ENCODE measurements around the gene YIPF3.

YIPF3 gene

GRCh38 chr6:43478008-43478372, 38.7 kb downstream of the YIPF3 start:
- H3K4me3 ChIP-seq (ENCODE audit: low read depth, low read length), result peak overlapping the region; percentile 58
- no peak for TF ChIP-seq CTCF (IDR thresholded peaks at IDR 0.05; ENCODE audit: borderline replicate concordance, insufficient read depth, low read depth, low read length)

GRCh38 chr6:43477235-43478007, 39.3 kb downstream of the YIPF3 start, which contains the start of gene TJAP1:
TSS of gene TJAP1 (plus strand) at chr6:43477570. CDS start at chr6:43499002, 21,432 bp downstream.
- peak within 1 kb of the TSS; percentile 58 for H3K4me3 ChIP-seq (ENCODE audit: low read depth, low read length)
- no peak for TF ChIP-seq CTCF (IDR thresholded peaks at IDR 0.05; ENCODE audit: borderline replicate concordance, insufficient read depth, low read depth, low read length)

GRCh38 chr6:43476746-43477145, 40.0 kb downstream of the YIPF3 start:
- no peak overlapping the region for H3K4me3 ChIP-seq (ENCODE audit: low read depth, low read length)
- TF ChIP-seq CTCF (IDR thresholded peaks at IDR 0.05; ENCODE audit: borderline replicate concordance, insufficient read depth, low read depth, low read length), result no peak

- TF ChIP-seq CTCF (IDR thresholded peaks at IDR 0.05; ENCODE audit: borderline replicate concordance, insufficient read depth, low read depth, low read length), result no peak
These were observed 41.2 kb downstream of the YIPF3 start for GRCh38 chr6:43475516-43475915.

GRCh38 chr6:43472515-43472914, 44.2 kb downstream of the YIPF3 start:
- TF ChIP-seq CTCF (IDR thresholded peaks at IDR 0.05; ENCODE audit: borderline replicate concordance, insufficient read depth, low read depth, low read length), result no peak
- H3K4me3 ChIP-seq (ENCODE audit: low read depth, low read length), result no peak overlapping the region

More at GRCh38 chr6:43475516-43475915, 41.2 kb downstream of the YIPF3 start:
- no peak overlapping the region for H3K4me3 ChIP-seq (ENCODE audit: low read depth, low read length)

- no peak for TF ChIP-seq CTCF (IDR thresholded peaks at IDR 0.05; ENCODE audit: borderline replicate concordance, insufficient read depth, low read depth, low read length)
- no peak overlapping the region for H3K4me3 ChIP-seq (ENCODE audit: low read depth, low read length)
These were observed 45.3 kb downstream of the YIPF3 start for GRCh38 chr6:43471399-43471798.

- H3K4me3 ChIP-seq (ENCODE audit: low read depth, low read length), result no peak overlapping the region
- no peak for TF ChIP-seq CTCF (IDR thresholded peaks at IDR 0.05; ENCODE audit: borderline replicate concordance, insufficient read depth, low read depth, low read length)
These were observed 46.8 kb downstream of the YIPF3 start for GRCh38 chr6:43469947-43470346.
